OCI-LY7 (cell line): ENCODE measurements around the gene HELT.

Experiments
- EZH2phosphoT487 ChIP-seq: fragments of 200-600 bp; sonication (generic); IDR thresholded peaks from 2 replicates; pipeline ENCODE4 v1.6.1; 2018; ENCODE audit warnings: low read depth, borderline replicate concordance, mild to moderate bottlenecking, mixed run types, antibody characterized with exemption, low read length, moderate library complexity, mixed read lengths
- TF ChIP-seq, protein P1 (sequence below): fragments of 200-600 bp; sonication (generic); conservative IDR thresholded peaks from 2 replicates; pipeline ENCODE4 v1.5.1; 2014; ENCODE audit warnings: mild to moderate bottlenecking, antibody characterized with exemption, low read length, moderate library complexity, mixed read lengths

GRCh38 chr4:185031611-185032010 is 13.3 kb downstream of the HELT start:
- TF ChIP-seq, protein P1, sequence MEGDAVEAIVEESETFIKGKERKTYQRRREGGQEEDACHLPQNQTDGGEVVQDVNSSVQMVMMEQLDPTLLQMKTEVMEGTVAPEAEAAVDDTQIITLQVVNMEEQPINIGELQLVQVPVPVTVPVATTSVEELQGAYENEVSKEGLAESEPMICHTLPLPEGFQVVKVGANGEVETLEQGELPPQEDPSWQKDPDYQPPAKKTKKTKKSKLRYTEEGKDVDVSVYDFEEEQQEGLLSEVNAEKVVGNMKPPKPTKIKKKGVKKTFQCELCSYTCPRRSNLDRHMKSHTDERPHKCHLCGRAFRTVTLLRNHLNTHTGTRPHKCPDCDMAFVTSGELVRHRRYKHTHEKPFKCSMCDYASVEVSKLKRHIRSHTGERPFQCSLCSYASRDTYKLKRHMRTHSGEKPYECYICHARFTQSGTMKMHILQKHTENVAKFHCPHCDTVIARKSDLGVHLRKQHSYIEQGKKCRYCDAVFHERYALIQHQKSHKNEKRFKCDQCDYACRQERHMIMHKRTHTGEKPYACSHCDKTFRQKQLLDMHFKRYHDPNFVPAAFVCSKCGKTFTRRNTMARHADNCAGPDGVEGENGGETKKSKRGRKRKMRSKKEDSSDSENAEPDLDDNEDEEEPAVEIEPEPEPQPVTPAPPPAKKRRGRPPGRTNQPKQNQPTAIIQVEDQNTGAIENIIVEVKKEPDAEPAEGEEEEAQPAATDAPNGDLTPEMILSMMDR: no peak
- no peak for TF ChIP-seq EZH2phosphoT487
